GM12873 (cell line): Measurements from ENCODE around the gene MAGEB6B.

Experiments
- CTCF ChIP-seq: IDR thresholded peaks from 2 replicates; pipeline ENCODE4 v1.5.1; 2012; ENCODE audit warnings: low read depth, mild to moderate bottlenecking, moderate library complexity, low read length, control low read depth; ENCODE audit not compliant: insufficient read depth; ENCODE audit errors: missing control alignments

The MAGEB6B gene, protein sequence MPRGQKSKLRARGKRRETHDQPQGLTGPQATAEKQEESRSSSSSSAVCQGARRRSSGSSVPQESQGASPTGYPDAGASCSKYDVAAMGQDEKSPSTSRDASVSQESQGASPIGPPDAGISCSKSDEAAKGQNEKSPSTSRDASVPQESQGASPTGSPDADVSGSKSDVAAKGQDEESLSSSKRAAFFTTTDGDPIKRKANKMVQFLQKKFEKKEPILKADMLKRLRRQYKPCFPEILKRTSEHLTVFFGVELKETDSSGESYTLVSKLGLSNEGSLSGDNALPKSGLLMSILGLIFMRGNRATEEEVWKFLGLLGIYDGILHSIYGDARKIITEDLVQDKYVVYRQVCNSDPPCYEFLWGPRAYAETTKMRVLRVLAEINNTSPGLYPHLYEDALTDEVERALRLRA

DNA sequence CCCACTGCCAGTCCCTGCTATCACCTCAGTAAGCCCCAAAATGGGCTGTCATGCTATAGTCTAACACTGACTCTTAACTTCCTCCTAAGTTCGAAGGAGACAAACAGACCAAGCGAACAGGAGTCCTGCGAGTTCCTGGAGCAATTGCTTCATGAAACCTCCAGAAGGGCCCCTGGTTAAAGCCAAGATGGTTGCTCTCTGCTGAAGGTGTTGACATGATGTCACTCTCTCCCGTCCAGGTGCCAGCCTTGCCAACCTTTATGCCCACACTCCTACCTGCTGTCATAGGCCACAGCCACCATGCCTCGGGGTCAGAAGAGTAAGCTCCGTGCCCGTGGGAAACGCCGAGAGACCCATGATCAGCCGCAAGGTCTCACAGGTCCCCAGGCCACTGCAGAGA, at the start of gene MAGEB6B:
Gene MAGEB6B, plus strand, starts transcription at position 301 of the 400 bp plus-strand sequence. Its CDS starts 0 bp downstream, at position 301.
- no peak for TF ChIP-seq CTCF

DNA sequence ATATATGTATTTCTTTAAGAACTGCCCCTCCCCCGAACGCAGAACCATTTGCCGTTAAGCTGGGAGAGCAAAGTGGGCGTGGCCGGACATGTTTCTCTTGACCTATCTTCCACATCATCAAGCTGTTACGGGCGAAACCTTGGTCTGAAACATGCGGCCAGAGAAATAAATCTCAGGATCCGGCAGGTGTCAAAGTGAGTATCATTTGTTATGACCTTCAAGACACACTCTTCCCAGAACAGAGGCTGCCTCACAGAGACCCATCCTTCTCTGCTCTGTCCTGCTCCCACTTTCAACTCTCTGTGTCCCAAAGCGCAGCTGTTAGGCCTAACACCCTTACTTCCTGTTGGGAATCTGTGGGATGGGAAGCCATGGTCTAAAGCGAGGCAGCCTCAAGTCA, 22.1 kb upstream of the MAGEB6B start, which contains the start of gene MAGEB18:
Gene MAGEB18, plus strand, starts transcription at position 70 of the 400 bp plus-strand sequence. CDS start 643 bp downstream, outside the sequence.
- no peak for TF ChIP-seq CTCF

- TF ChIP-seq CTCF = no peak
Measured at GRCh38 chrX:26146024-26146423, 14.4 kb upstream of the MAGEB6B start.

GRCh38 chrX:26192204-26192603, 31.8 kb downstream of the MAGEB6B start, which contains the start of gene MAGEB6:
Gene MAGEB6, plus strand, starts transcription at chrX:26192440. Its CDS starts 1,407 bp downstream, at chrX:26193847.
- no peak for TF ChIP-seq CTCF

GRCh38 chrX:26203561-26203960, 43.2 kb downstream of the MAGEB6B start:
- TF ChIP-seq CTCF = no peak

DNA sequence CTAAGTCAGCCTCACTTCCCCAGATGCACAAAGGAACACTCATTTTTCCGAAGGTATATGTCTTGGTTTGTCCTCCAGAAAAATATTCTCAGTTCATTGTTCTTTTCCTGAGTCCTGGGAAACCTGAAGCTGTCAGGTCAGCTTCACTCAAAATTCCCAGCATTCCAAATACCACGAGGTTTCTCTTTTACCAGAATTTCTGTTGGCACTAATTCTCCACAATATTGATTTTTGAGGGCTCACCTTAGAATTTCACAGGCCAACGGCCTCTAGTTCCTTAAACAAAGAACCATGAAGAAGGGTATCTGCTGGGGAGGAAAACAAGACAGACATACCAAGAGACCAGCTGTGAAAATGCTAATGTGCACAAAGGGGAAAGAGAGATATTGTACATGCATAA, 47.6 kb downstream of the MAGEB6B start:
- TF ChIP-seq CTCF = no peak
